Ovary (tissue), 9 donors: ENCODE measurements around the gene EXOC7. TPM values are rescaled to one million over a fixed set of nuclear protein-coding genes. Genes with fewer than 3 reads are reported as not detected.

Source experiments
- DNase-seq, 5 donors: peaks; one replicate each; pipeline ENCODE4 v3.0.0-alpha.2; 2019 to 2020
- H3K27ac ChIP-seq, 2 donors: fragments of 200-600 bp; one replicate each; pipeline versions ENCODE4 v1.5.1 to v1.8.0; 2019 to 2022
- H3K27me3 ChIP-seq: fragments of 200-600 bp; one replicate; pipeline ENCODE4 v1.8.0; 2022
- H3K36me3 ChIP-seq: fragments of 200-600 bp; sonication (generic); one replicate; pipeline ENCODE4 v1.5.1; 2019
- H3K4me1 ChIP-seq: one replicate; pipeline ENCODE4 v1.8.1; 2013; ENCODE audit warnings: mild to moderate bottlenecking, moderate library complexity; ENCODE audit not compliant: insufficient read depth
- H3K4me3 ChIP-seq: fragments of 200-600 bp; sonication (generic); one replicate; pipeline ENCODE4 v1.5.1; 2017
- H3K9me3 ChIP-seq, 2 donors: fragments of 200-600 bp in 1 of 2; sonication (generic) in 1 of 2; one replicate each; pipeline versions ENCODE4 v1.5.1 to v1.8.1; 2013 to 2019; ENCODE audit warnings: mild to moderate bottlenecking in 1 of 2, moderate library complexity in 1 of 2
- EP300 ChIP-seq: sonication (generic); formaldehyde crosslinking; IDR thresholded peaks from one replicate; pipeline ENCODE4 v1.6.1; 2017; ENCODE audit warnings: antibody characterized with exemption
- POLR2A ChIP-seq: fragments of 450-650 bp; IDR thresholded peaks from one replicate; pipeline ENCODE4 v1.6.1; 2017; ENCODE audit warnings: antibody characterized with exemption, mild to moderate bottlenecking, moderate library complexity
- WGBS, 3 donors: extraction: QIAGEN DNeasy Blood & Tissue Kit in 1 of 3; methylation state at CpG; one replicate each; pipeline versions ENCODE4 v1.1.5 to v1.1.7; 2013 to 2017; 5-methylcytosine and 5-hydroxymethylcytosine counted together
- intact Hi-C, 4 donors: fragments of 100-400 bp; cut with DNase I; formaldehyde crosslinking; loops; one replicate each; pipeline versions ENCODE4 v1.11.0 to v1.15.1; 2022 to 2023
- polyA plus RNA-seq, 2 donors: library from polyadenylated mRNA; stranded (reverse); fragments of 200-250 nt in 1 of 2; fragments of 350-450 nt in 1 of 2; fragmentation: Illumina TruSeq in 1 of 2; extraction: RNeasy Lipid Tissue Mini Kit (QIAGEN cat#74804) in 1 of 2; gene quantifications; one replicate each; pipeline ENCODE4 v1.2.3, GENCODE V29; 2013 to 2014
- total RNA-seq, 7 donors: library from RNA; depleted of rRNA in 2 of 7; stranded (reverse); fragments of >200 nt in 2 of 7; fragmentation: NEBNext Ultra II Directional in 3 of 7; extraction: Animal tissue kit (Norgen Biotek cat#: 25700) in 3 of 7; gene quantifications; one replicate each; pipeline versions ENCODE4 v1.1.0 to v1.2.4, GENCODE V29; 2016 to 2023
- TF ChIP-seq, protein P1 (sequence below), 3 donors: fragments of 450-650 bp in 2 of 3; fragments of 200-600 bp in 1 of 3; IDR thresholded peaks; one replicate each; pipeline versions ENCODE4 v1.5.1 to v1.8.0; 2016 to 2022; ENCODE audit warnings: antibody characterized with exemption in 3 of 3, mild to moderate bottlenecking in 1 of 3
- donor health status: DM: no; HTN: no; CAD: no; lungs with moderate emphysema.
- donor health status: DM: no; HTN: no; CAD: no.
- donor health status: Bipolar disorder and iron deficiency.
- donor health status: DM: yes; HTN: yes; CAD: no.
- donor health status: DM: no; HTN: no; CAD: no.
- donor health status: DM: yes; HTN: yes; CAD: no.

The EXOC7 gene
- total and polyA plus RNA-seq, 9 donors = 46.9 to 121 (median 114) TPM

DNA sequence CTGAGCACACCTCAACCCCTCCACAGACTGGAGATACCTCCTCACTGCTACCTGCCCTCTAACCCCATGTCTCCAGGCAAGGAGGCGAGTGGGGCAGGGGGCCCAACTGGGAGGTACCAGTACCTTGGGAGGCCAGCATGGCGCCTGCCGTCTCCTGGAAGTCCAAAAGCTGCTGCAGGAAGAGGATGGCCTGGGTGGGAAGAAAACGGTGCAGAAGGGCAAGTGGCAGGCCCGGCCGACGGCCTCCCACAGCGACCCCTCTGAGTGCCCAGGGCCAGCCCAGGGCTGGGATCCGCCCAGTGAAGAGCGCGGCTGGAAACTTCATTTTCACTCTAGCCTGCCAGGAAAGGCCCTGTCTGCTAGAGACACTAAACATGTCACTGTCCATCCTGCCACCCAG is 16.1 kb downstream of the EXOC7 start:
- Histone ChIP-seq H3K4me1 (no peaks in the 10 kb centered on the region), H3K9me3 (no peaks in the 10 kb centered on the region), H3K27me3 (no peaks in the 10 kb centered on the region), H3K36me3 (no peaks in the 10 kb centered on the region), H3K4me3 (no peak overlapping the region), H3K27ac (no peak overlapping the region)
- DNase-seq = peak in 1 of 5 donors; percentile 21
- 81 to 85% (median 84%) methylated on average over 11 of the region's 11 CpGs for WGBS, 3 donors
- no peak for TF ChIP-seq EP300
- TF ChIP-seq, protein P1, sequence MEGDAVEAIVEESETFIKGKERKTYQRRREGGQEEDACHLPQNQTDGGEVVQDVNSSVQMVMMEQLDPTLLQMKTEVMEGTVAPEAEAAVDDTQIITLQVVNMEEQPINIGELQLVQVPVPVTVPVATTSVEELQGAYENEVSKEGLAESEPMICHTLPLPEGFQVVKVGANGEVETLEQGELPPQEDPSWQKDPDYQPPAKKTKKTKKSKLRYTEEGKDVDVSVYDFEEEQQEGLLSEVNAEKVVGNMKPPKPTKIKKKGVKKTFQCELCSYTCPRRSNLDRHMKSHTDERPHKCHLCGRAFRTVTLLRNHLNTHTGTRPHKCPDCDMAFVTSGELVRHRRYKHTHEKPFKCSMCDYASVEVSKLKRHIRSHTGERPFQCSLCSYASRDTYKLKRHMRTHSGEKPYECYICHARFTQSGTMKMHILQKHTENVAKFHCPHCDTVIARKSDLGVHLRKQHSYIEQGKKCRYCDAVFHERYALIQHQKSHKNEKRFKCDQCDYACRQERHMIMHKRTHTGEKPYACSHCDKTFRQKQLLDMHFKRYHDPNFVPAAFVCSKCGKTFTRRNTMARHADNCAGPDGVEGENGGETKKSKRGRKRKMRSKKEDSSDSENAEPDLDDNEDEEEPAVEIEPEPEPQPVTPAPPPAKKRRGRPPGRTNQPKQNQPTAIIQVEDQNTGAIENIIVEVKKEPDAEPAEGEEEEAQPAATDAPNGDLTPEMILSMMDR (IDR thresholded peaks at IDR 0.05) = no peak
- TF ChIP-seq POLR2A = no peak
- intact Hi-C loops = no loop called here

DNA sequence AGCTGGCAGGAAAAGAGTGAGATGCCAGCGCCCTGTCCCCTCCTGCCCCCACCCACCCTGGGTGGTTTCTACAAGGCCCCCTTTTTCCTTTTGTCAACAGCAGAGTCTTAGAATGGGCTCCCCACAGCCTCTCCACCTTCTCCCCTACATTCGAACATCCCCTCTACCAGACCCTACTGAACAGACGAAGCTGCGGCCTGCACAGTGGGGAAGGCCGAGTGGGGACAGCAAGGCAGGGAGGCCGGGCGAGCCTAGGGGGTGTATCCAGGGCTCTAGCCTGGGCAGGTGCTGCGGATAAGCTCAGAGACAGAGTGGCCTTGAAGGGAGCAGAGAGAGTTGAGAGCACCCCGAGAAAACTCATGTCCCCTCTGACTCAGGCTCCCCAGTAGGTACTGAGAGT is 17.2 kb downstream of the EXOC7 start:
- H3K9me3 ChIP-seq = no peaks in the 10 kb centered on the region
- no peak for TF ChIP-seq POLR2A
- TF ChIP-seq, protein P1 (IDR thresholded peaks at IDR 0.05) = no peak
- no peak for TF ChIP-seq EP300
- no peak overlapping the region for H3K4me3 ChIP-seq
- 93 to 97% (median 94%) methylated on average over 9 of the region's 9 CpGs for WGBS, 3 donors
- no peak overlapping the region for H3K27ac ChIP-seq
- intact Hi-C loops = no loop called here
- H3K4me1 ChIP-seq = no peaks in the 10 kb centered on the region
- no peaks in the 10 kb centered on the region for H3K27me3 ChIP-seq
- H3K36me3 ChIP-seq = no peaks in the 10 kb centered on the region
- no peak for DNase-seq

DNA sequence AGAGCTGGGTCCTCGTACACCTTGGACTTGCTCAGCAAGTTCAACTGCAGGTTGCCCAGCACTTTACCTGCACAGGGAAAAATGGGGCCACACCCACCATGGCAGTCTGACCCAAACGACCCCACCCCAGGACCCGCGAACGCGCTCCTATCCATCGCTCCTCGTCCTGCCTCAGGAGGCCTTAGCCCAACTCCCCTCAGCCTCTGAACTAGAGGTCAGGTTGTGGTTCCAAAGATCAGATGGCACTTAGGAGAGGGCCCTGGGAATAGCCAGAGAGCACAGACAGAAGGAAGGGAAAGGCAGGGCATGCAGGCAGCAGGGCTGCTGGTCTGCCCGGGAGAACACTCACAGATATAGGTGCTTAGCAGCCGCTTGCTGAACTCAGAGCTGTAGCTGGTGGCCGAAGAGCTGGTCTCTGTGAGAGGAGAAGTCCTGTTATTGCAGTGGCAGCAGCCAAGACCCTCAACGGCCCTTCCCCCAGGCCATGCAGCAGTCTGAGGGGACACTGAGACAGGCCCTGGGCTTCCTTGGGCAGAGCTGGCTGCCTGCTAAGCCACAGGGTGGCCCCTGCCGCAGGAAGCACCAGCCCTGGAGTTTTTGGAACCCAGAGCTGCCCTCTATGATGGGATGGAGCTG is 17.7 kb downstream of the EXOC7 start:
- WGBS, 3 donors = 87 to 89% (median 88%) methylated on average over 13 of the region's 13 CpGs
- DNase-seq = no peak
- intact Hi-C loops = no loop called here
- no peaks in the 10 kb centered on the region for H3K27me3 ChIP-seq
- H3K4me1 ChIP-seq = no peaks in the 10 kb centered on the region
- no peak overlapping the region for H3K4me3 ChIP-seq
- no peaks in the 10 kb centered on the region for H3K9me3 ChIP-seq
- H3K36me3 ChIP-seq = no peaks in the 10 kb centered on the region
- no peak overlapping the region for H3K27ac ChIP-seq
- TF ChIP-seq POLR2A (no peak), EP300 (no peak)
- TF ChIP-seq, protein P1 (IDR thresholded peaks at IDR 0.05) = no peak

DNA sequence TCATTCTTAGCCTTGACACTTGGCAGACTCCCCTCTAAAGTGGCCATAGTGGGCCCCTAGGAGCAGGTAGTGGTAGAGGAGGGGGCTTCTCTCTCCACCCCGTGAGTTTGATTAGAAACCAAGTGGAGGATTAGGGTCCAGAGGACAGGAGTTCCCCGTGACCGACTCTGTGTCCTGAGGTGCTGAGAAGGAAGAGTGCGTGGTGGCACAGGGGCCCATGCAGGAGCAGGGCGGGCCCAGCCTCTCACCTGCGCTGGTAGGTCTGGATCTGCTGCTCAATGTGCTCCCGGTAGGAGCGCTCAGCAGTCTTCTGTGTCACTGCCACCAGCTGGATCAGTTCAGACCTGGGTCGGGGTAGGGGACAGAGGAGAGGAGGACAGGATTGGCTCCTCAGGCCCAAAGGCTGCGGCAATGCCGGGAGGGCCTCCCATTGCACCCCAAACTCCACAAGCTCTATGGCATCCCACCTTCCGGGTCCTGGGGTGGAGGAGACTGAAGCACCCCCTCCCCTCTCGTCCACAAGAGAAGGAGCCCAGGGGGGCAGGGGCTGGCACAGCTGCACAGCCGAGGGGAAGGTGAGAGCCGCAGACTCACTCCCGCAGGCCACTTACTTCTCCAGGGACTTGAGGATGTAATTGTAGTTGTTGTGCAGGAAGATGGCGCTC is 18.4 kb downstream of the EXOC7 start:
- no peak for DNase-seq
- no peaks in the 10 kb centered on the region for H3K36me3 ChIP-seq
- H3K4me3 ChIP-seq = no peak overlapping the region
- WGBS, 3 donors = 74 to 84% (median 75%) methylated on average over 17 of the region's 17 CpGs
- H3K27ac ChIP-seq = no peak overlapping the region
- no peaks in the 10 kb centered on the region for H3K27me3 ChIP-seq
- peaks cover 3% of the 10 kb centered on the region for H3K4me1 ChIP-seq
- TF ChIP-seq EP300 = no peak
- H3K9me3 ChIP-seq = no peaks in the 10 kb centered on the region
- intact Hi-C loops = no loop called here

DNA sequence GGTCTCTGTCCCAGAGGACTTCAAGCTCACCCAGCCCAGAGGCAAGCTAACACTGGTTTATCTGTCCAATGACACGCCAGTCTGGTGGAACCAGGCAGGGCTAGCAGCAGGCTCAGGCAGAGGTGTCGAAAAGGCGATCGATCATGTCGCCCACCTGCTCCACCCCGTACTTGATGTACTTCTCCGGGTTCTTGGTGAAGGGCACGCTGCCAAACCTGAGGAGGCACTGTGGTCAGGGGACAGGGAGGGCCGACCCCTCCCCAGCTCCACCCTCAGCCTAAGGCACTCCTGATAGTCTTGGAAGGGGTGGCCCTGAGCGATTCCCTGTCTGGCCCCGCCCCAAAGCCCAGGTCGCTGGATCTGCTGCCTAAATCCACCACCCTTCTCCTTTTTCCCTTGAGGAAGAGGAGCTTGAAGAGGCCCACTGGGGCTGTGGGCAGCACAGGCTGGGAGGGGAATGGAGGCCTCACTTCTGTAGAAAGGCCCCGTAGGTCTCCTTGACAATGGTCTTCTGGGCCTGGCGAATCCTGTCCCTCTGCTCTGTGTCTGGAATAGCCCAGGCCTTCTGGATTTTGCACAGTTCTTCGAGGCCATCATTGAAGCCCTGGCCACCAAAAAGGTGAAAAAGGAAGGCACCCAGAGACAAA is 19.9 kb downstream of the EXOC7 start:
- no peak for DNase-seq
- Histone ChIP-seq H3K36me3 (no peaks in the 10 kb centered on the region), H3K27ac (no peak overlapping the region), H3K4me3 (no peak overlapping the region), H3K4me1 (peaks cover 13% of the 10 kb centered on the region), H3K27me3 (no peaks in the 10 kb centered on the region), H3K9me3 (no peaks in the 10 kb centered on the region)
- TF ChIP-seq, protein P1 (IDR thresholded peaks at IDR 0.05) = no peak
- WGBS, 3 donors = 73 to 79% (median 74%) methylated on average over 14 to 15 of the region's 15 CpGs
- intact Hi-C loops = no loop called here
